Stimulated activated naive B cell treated with anti-CD40 and anti-IgM and Interleukin-4, amounts not matched to agents 10 μg/mL and 1 μg/mL and 100 μg/mL, for 72 hours (primary cell): ENCODE measurements around the gene BRD7.

ENCODE experiments used
- ATAC-seq, 2 donors: fragments of 150-1000 bp; cut with Tn5 transposase; replicated peaks; 2 replicates each; pipeline ENCODE4 v1.10.0; 2021; ENCODE audit warnings: moderate library complexity in 1 of 2
- DNase-seq: peaks from one replicate; pipeline ENCODE4 v3.0.0; 2021
- H3K27ac Mint-ChIP-seq: one replicate; pipeline ENCODE4 v1.8.0; 2022; ENCODE audit warnings: mild to moderate bottlenecking, mixed read lengths
- H3K27me3 Mint-ChIP-seq, 2 donors: one replicate each; pipeline ENCODE4 v1.8.0; 2022; ENCODE audit warnings: mixed read lengths in 2 of 2
- H3K36me3 Mint-ChIP-seq, 2 donors: one replicate each; pipeline ENCODE4 v1.8.0; 2022; ENCODE audit warnings: mixed read lengths in 2 of 2, mild to moderate bottlenecking in 1 of 2
- H3K4me1 Mint-ChIP-seq, 2 donors: one replicate each; pipeline ENCODE4 v1.8.0; 2022; ENCODE audit warnings: mixed read lengths in 2 of 2, mild to moderate bottlenecking in 1 of 2
- H3K4me3 Mint-ChIP-seq, 2 donors: one replicate each; pipeline ENCODE4 v1.8.0; 2022; ENCODE audit warnings: mild to moderate bottlenecking in 2 of 2, mixed read lengths in 2 of 2, moderate library complexity in 1 of 2
- H3K9me3 Mint-ChIP-seq, 2 donors: one replicate each; pipeline ENCODE4 v1.8.0; 2022; ENCODE audit warnings: mixed read lengths in 2 of 2, mild to moderate bottlenecking in 1 of 2

The BRD7 gene

DNA sequence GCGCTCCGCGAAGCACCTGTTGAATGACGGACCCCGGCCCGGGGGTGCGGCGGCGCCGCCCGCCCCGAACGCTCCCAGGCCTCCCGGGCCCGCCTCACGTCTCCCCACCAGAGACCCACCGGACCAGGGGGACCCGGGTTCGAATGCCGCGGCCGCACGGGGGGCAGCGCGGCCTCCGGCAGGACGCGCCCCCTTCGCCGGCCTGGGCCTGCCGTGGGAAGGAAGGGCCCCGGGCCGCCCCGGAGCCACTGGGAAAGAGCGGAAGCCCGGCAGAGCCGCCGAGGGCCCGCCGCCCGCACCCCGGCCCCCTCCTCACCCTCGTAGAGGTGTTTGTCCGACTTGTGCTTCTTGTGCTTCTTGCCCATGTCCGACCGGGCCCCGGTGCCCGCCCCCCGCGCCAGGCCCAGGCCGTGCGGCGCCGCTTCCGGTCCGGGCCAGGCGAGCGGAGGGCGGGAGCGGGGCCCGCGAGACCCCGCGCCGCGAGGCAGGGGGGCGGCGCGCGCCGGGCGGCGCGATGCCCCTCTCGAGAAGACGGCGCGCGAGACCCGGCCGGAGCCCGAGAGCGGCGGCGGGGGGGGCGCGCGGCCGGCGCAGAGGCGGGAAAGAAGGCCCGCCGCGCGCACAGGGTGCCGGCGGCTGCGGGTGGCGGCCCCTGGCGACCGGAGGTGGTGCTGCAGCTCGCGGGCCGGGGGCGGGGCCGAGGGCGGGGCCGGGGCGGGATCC, at the start of gene BRD7:
BRD7 (minus strand) TSS at position 579 of the 723 bp plus-strand sequence; CDS start at position 365, 214 bp downstream.
- ATAC-seq = peak; percentile 84 to 87

DNA sequence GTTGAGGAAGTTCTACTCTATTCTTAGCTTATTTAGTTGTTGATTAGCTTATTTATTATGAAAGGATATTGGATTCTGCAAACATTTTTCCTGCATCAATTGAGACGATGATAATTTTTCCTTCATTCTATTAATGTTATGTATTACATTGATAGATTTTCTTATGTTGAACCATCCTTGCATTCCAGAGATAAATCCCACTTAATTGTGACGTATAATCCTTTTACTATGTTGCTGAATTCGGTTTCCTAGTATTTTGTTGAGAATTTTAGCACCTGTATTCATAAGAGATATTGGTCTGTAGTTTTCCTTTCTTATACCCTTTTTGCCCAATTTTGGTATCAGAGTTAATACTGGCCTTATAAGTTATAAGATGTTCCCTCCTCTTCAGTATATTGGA, 47.6 kb upstream of the BRD7 start:
- Mint-ChIP-seq H3K9me3 (peaks cover 27 to 35% of the 10 kb centered on the region in 2 donors), H3K36me3 (peaks cover 2 to 9% of the 10 kb centered on the region in 2 donors)

More for the DNA sequence above, at the start of gene BRD7:
- peak within 1 kb of the TSS; percentile 96 for H3K27ac Mint-ChIP-seq
- DNase-seq = peak; percentile 53
- H3K4me3 Mint-ChIP-seq = peak within 1 kb of the TSS; percentile 83 to 88
- peaks cover 5 to 6% of the 10 kb centered on the region in 2 donors for H3K27me3 Mint-ChIP-seq
- H3K36me3 Mint-ChIP-seq = peaks cover 7 to 22% of the 10 kb centered on the region in 2 donors
- H3K4me1 Mint-ChIP-seq = peaks cover 22 to 42% of the 10 kb centered on the region in 2 donors
- no peaks in the 10 kb centered on the region for H3K9me3 Mint-ChIP-seq

DNA sequence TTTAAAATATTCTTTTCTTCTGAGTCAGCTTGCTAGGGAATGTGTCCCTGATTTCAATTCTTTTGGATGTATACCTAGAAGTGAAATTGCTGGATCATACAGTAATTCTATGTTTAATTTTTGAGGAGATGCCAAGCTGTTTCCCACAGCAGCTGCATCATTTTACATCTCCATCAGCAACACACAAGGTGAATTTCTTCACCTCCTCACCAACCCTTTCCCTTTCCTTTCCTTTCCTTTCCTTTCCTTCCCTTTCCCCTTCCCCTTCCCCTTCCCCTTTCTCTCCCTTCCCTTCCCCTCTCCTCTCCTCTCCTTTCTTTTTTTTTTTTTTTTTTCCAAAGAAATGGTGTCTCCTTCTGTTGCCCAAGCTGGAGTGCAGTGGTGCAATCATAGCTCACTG, 45.4 kb upstream of the BRD7 start:
- peaks cover 0 to 20% of the 10 kb centered on the region in 2 donors for H3K27me3 Mint-ChIP-seq
- ATAC-seq (no peak), DNase-seq (no peak)
- peaks cover 0 to 2% of the 10 kb centered on the region in 2 donors for H3K36me3 Mint-ChIP-seq
- peaks cover 14 to 22% of the 10 kb centered on the region in 2 donors for H3K9me3 Mint-ChIP-seq
- H3K4me3 Mint-ChIP-seq = no peak overlapping the region
- H3K4me1 Mint-ChIP-seq = no peaks in the 10 kb centered on the region
- no peak overlapping the region for H3K27ac Mint-ChIP-seq

More for the DNA sequence above, 47.6 kb upstream of the BRD7 start:
- H3K27me3 Mint-ChIP-seq = peaks cover 0 to 21% of the 10 kb centered on the region in 2 donors
- H3K4me3 Mint-ChIP-seq = no peak overlapping the region
- no peaks in the 10 kb centered on the region for H3K4me1 Mint-ChIP-seq
- no peak overlapping the region for H3K27ac Mint-ChIP-seq
- ATAC-seq (no peak), DNase-seq (no peak)

DNA sequence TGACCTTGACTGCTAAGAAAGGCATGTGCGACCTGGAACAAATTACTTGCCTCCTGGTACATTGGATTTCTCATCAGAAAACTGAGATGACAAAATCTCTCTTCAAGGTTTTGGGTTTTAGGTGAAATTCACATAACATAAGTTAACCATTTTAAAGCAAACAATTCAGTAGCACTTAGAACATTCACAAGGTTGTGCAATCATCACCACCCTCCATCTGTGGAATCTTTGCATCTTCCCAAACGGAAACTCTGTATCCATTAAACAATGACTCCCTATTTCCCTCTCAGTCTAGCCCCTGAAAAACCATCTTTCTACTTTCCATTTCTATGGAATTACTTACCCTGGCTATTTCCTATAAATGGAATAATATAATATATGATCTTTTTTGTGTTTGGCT, 42.2 kb upstream of the BRD7 start:
- Mint-ChIP-seq H3K4me3 (no peak overlapping the region), H3K27me3 (peaks cover 4 to 23% of the 10 kb centered on the region in 2 donors)

DNA sequence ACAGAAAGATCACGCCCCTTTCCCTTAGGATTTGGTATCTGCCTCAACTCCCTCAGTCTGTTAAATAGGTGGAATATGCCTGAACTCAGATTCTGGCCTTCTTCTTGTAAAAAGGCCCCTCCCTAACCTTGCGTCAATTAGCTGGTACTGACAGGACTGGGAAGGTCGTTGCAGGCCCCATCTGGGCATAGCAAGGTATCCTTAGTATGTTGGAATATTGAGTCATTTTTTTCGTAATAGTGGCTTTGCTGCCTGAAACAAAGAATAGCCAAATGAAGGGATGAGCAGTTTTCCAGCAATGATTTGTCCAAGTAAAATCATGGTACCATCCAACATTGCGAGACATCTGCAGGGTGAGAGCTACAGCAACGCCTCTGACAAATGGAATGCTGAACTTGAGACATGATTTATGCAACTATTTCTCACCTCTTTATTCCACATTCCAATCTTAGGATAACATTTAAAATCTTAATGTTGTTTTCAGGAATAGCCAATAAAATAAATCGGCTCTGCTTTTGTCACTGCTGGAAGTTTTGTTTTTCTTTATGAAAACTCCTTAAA, 39.3 kb upstream of the BRD7 start:
- Mint-ChIP-seq H3K4me1 (no peaks in the 10 kb centered on the region), H3K4me3 (no peak overlapping the region), H3K27ac (no peak overlapping the region), H3K36me3 (peaks cover 0 to 2% of the 10 kb centered on the region in 2 donors), H3K27me3 (peaks cover 4 to 12% of the 10 kb centered on the region in 2 donors), H3K9me3 (peaks cover 0 to 2% of the 10 kb centered on the region in 2 donors)
- ATAC-seq = no peak
- DNase-seq = no peak

More for the DNA sequence above, 42.2 kb upstream of the BRD7 start:
- ATAC-seq (no peak), DNase-seq (no peak)
- Mint-ChIP-seq H3K36me3 (peaks cover 0 to 2% of the 10 kb centered on the region in 2 donors), H3K4me1 (no peaks in the 10 kb centered on the region), H3K27ac (no peak overlapping the region), H3K9me3 (peaks cover 4% of the 10 kb centered on the region in 2 donors)

DNA sequence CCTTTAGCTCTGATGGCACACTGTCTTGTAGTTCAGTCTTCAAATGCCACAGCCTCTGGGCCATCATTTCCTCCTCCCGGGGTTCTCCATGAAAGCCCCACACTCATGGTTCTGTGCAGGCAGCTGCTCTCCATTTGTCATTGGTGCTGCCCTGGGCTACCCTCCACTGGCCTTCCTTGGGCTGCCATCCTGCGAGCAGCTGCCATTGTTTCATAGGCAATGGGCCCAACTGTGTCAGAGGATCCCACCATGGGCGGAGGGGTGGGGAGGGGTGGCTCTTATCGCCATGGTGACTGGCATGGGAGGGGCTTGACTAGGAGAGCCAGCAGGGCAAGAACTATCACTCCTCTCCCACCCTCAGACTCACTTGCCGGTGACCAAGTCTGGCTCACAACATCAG, 38.6 kb upstream of the BRD7 start:
- DNase-seq (no peak), ATAC-seq (no peak)
- Mint-ChIP-seq H3K9me3 (peaks cover 0 to 2% of the 10 kb centered on the region in 2 donors), H3K27me3 (peaks cover 8 to 12% of the 10 kb centered on the region in 2 donors), H3K4me1 (no peaks in the 10 kb centered on the region), H3K36me3 (peaks cover 0 to 2% of the 10 kb centered on the region in 2 donors), H3K27ac (no peak overlapping the region), H3K4me3 (no peak overlapping the region)

DNA sequence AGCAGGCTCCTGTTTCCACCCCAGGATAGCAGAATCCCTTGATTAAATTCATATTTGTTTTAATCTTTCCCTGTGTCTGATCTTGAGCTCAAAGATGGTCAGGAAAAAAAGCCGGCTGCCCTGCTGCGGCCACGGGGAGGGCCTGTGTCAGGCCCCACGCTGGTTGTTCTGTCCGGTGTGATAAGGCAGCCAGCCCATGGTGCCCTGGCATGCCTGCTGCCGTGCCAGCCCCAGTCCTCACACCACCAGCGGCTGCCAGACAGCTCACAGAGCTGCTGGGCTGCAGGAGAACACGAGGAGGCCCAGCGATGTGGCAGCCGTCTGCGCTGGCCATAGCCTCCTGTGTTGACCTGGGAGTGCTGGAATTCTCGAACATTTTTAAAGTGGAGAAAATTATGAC, 34.7 kb upstream of the BRD7 start:
- Mint-ChIP-seq H3K9me3 (peaks cover 0 to 2% of the 10 kb centered on the region in 2 donors), H3K4me1 (no peaks in the 10 kb centered on the region), H3K4me3 (no peak overlapping the region), H3K27ac (no peak overlapping the region), H3K27me3 (peaks cover 0 to 14% of the 10 kb centered on the region in 2 donors), H3K36me3 (no peaks in the 10 kb centered on the region)
- DNase-seq (no peak), ATAC-seq (no peak)

DNA sequence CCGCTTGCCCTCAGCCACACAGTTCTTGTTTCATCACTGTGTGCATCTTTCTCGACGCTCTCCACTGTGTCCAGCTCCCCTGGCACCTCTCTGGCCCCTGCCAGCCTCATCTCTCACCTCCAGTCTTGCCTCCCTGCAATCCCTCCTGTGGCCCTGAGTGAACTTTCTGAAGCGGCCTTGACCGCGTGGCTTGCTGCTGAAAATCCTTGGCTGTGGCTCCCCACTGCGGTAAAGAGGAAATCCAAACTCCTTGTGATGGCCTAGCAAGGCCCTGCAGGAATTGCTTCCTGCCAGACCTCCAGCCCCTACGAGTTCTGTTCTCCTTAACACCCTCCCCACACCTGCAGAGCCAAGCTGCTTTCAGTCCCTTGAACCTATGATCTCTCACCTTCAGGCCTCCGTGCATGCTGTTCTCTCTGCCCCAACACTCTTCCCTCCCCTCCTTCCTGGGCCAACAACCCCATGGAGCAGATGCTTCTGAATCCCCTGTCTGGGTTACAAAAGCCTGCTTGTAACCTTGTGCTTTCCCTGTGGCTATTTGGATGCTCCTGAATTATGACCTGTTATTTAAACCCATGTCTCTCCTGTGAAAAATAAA, 33.6 kb upstream of the BRD7 start:
- Mint-ChIP-seq H3K27ac (no peak overlapping the region), H3K4me3 (no peak overlapping the region), H3K4me1 (no peaks in the 10 kb centered on the region), H3K36me3 (no peaks in the 10 kb centered on the region), H3K27me3 (peaks cover 0 to 10% of the 10 kb centered on the region in 2 donors), H3K9me3 (peaks cover 0 to 2% of the 10 kb centered on the region in 2 donors)
- ATAC-seq (no peak), DNase-seq (no peak)

DNA sequence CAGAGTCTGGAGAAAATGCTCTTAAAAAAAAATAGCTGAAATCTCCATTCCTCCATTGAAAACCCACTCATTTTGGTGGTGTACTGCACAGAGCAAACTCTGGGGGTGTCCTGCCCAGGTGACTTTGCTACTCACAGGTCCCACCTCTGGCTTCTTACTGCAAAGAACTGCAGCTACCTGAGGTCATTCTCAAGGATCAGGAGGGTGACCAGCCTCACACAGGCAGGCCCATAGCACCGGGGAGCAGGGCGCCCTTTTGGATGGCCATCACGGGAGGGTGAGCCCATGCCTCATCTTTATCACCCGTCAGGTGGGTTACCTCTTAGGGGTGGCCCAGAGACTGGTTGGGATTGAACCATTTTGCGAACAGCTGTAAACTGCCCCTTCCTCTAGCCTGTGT, 32.6 kb upstream of the BRD7 start:
- H3K4me1 Mint-ChIP-seq = no peaks in the 10 kb centered on the region
- H3K4me3 Mint-ChIP-seq = no peak overlapping the region
- ATAC-seq (no peak), DNase-seq (no peak)
- no peaks in the 10 kb centered on the region for H3K36me3 Mint-ChIP-seq
- peaks cover 0 to 2% of the 10 kb centered on the region in 2 donors for H3K9me3 Mint-ChIP-seq
- no peak overlapping the region for H3K27ac Mint-ChIP-seq
- peaks cover 0 to 10% of the 10 kb centered on the region in 2 donors for H3K27me3 Mint-ChIP-seq

DNA sequence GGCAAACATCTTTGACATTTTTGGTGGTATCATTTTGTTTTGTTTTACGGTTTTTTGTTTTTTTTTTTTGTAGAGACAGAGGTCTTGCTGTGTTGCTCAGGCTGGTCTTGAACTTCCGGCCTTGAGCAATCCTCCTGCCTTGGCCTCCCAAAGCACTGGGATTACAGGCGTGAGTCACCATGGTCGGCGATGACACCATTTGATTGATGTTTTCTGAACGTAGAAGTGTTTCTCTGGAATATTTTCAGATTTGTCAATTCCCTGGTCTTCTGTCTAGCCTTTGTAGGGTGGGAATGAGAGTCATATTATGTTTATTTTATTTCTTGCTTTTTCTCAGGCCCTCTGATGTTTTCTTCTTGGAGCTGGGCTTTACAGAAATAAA, 32.2 kb upstream of the BRD7 start:
- H3K9me3 Mint-ChIP-seq = peaks cover 0 to 2% of the 10 kb centered on the region in 2 donors
- no peak overlapping the region for H3K27ac Mint-ChIP-seq
- H3K4me3 Mint-ChIP-seq = no peak overlapping the region
- H3K27me3 Mint-ChIP-seq = peaks cover 0 to 10% of the 10 kb centered on the region in 2 donors
- H3K36me3 Mint-ChIP-seq = no peaks in the 10 kb centered on the region
- peaks cover 2% of the 10 kb centered on the region in 2 donors for H3K4me1 Mint-ChIP-seq
- ATAC-seq = no peak
- no peak for DNase-seq

DNA sequence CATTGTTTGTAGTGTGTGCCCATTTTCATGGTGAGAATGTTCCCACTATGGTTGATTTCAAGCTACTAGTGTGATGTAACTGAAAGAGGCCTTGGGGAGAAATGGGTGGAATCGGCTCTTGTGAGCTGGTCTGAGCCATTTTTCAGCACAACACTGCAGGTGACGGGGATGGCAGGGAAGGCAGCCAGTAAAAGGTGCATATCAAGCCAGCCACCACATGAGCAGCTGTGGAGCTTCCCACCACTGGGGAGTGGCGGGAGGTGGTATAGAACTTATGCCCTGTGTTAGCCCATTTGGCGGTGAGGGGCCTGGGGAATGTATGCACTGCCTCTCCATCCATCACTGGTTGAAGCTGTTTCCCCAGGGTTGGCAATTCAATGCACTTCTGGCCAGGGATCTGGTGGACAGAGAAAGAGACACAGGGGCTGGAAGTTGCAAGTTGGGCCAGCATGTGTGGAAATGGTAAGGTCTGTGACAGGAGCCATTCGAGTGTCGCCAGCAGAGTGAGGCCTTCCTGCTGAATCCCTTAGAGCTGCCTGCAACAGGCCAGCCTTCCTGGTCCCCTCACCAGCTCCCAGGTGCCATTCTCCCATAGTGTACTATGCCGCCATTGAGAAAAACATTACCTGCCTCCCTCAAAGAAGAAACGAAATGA, 31.7 kb upstream of the BRD7 start:
- Mint-ChIP-seq H3K27ac (no peak overlapping the region), H3K27me3 (peaks cover 0 to 10% of the 10 kb centered on the region in 2 donors), H3K4me1 (peaks cover 4 to 5% of the 10 kb centered on the region in 2 donors), H3K36me3 (no peaks in the 10 kb centered on the region), H3K9me3 (peaks cover 0 to 2% of the 10 kb centered on the region in 2 donors), H3K4me3 (no peak overlapping the region)
- DNase-seq (no peak), ATAC-seq (no peak)

DNA sequence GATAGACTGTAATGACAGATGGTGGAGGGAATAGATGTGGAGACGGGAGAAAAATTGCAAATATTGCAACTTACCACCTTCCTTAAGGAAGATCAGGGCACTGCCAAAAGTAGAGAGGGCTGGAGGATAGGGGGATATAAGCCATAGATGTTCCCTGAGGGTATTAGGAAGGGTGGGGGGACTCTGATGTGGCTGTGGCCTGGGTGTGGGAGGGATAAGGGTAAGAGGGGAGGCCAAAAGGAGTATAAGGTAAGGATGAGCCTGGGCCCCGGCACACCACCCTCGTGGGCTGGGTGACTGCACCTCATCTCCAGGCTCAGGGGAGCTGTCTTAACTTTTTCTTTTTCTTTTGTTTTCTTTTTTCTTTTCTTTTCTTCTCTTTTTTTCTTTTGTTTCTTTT, 30.6 kb upstream of the BRD7 start:
- H3K27ac Mint-ChIP-seq = no peak overlapping the region
- DNase-seq = no peak
- no peak for ATAC-seq
- no peaks in the 10 kb centered on the region for H3K36me3 Mint-ChIP-seq
- peaks cover 0 to 2% of the 10 kb centered on the region in 2 donors for H3K9me3 Mint-ChIP-seq
- H3K27me3 Mint-ChIP-seq = peaks cover 0 to 10% of the 10 kb centered on the region in 2 donors
- peaks cover 4 to 5% of the 10 kb centered on the region in 2 donors for H3K4me1 Mint-ChIP-seq
- H3K4me3 Mint-ChIP-seq = no peak overlapping the region

DNA sequence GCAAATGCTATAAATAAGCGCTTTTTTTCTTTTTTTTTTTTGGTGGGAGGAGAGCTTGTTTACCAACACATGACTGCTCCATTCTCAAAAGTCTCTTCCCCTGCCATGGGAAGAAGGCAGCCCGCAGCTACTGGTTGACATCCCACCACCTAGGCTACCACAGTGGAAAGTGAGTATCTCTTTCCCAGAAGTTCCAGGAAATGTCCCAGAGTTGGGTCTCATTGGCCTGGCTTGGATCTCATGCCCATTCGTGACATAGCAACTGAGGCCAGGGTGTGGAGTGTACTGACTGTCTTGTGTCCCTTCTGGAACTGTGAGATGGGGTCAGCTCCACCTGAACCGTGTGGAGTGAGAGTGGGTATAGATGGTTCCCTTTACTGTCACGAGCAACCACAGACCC, 29.5 kb upstream of the BRD7 start:
- Mint-ChIP-seq H3K4me1 (peaks cover 4 to 5% of the 10 kb centered on the region in 2 donors), H3K4me3 (no peak overlapping the region), H3K27ac (no peak overlapping the region), H3K9me3 (peaks cover 0 to 2% of the 10 kb centered on the region in 2 donors), H3K27me3 (peaks cover 0 to 10% of the 10 kb centered on the region in 2 donors), H3K36me3 (no peaks in the 10 kb centered on the region)
- ATAC-seq = no peak
- DNase-seq = no peak
